Mesodermal cell (in vitro differentiated cells): Measurements from ENCODE around the gene PARVG.

Source experiments
- H3K27ac ChIP-seq: 2 replicates; pipeline ENCODE4 v1.7.0; 2013; ENCODE audit warnings: mild to moderate bottlenecking, low read depth, low read length, moderate library complexity; ENCODE audit not compliant: severe bottlenecking
- H3K36me3 ChIP-seq: 2 replicates; pipeline ENCODE4 v1.7.1; 2013; ENCODE audit warnings: mild to moderate bottlenecking, low read length, moderate library complexity; ENCODE audit not compliant: control insufficient read depth, insufficient read depth
- H3K4me1 ChIP-seq: one replicate; pipeline ENCODE4 v1.7.1; 2013; ENCODE audit warnings: mild to moderate bottlenecking, low read length; ENCODE audit not compliant: insufficient read depth, control insufficient read depth, poor library complexity, severe bottlenecking
- H3K4me3 ChIP-seq: 2 replicates; pipeline ENCODE4 v1.7.0; 2013; ENCODE audit warnings: low read length, control low read depth, mild to moderate bottlenecking; ENCODE audit not compliant: insufficient read depth, poor library complexity, severe bottlenecking; ENCODE audit errors: extremely low read depth
- H3K9me3 ChIP-seq: 2 replicates; pipeline ENCODE4 v1.7.1; 2013; ENCODE audit warnings: mild to moderate bottlenecking, low read length, moderate library complexity; ENCODE audit not compliant: control insufficient read depth
- WGBS, 2 experiments: methylation state at CpG; one replicate each; pipeline ENCODE4 v1.1.5; 2013; ENCODE audit warnings: missing lambda C conversion rate in 2 of 2; ENCODE audit not compliant: insufficient coverage in 2 of 2; 5-methylcytosine and 5-hydroxymethylcytosine counted together

PARVG gene

DNA sequence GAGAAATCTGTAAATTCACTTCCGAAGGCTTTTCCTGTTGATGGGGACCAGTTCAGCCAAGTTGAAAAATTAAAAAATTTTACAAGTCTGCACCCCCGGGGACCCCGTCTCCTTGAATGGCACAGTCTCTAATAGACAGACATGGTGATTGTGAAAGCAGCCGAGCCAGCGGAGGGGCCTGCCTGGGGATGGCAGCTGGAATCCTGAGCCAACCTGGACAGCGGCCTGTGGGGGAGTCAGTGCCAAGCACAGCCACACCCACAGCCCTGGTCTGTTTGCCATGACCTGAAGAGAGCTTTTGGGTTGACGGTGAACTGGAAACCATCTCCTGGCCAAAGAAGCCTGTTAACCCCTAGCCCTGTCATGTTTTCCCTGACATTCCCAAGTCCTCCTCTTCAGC lies 64.7 kb downstream of the PARVG start:
- Histone ChIP-seq H3K27ac (no peak overlapping the region), H3K9me3 (peaks cover 10% of the 10 kb centered on the region), H3K36me3 (no peaks in the 10 kb centered on the region), H3K4me3 (no peak overlapping the region), H3K4me1 (no peaks in the 10 kb centered on the region)
- WGBS, 2 experiments, result 91 to 93% methylated on average over 6 to 7 of the region's 7 CpGs

DNA sequence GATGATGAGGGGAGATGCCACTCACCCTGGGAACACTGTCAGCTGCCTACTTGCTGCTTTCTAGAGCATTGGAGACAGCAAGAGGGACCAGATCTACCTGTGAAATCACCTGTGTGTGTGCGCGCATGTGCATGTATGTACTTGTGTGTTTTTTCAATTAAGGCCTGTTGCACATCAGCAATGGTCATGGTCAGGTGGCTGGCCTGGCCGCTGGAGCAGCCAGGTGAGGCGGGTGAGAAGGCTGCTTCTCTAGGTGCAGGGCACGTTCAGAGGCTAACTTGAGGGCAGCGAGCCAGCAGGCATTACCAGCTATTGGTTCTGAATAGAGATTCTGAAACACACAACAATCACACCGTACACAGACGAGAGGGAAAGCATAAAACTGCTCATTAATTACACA lies 65.1 kb downstream of the PARVG start:
- WGBS, 2 experiments, result 91 to 95% methylated on average over 8 of the region's 8 CpGs
- no peak overlapping the region for H3K27ac ChIP-seq
- no peaks in the 10 kb centered on the region for H3K4me1 ChIP-seq
- H3K9me3 ChIP-seq, result peaks cover 13% of the 10 kb centered on the region
- H3K4me3 ChIP-seq, result no peak overlapping the region
- no peaks in the 10 kb centered on the region for H3K36me3 ChIP-seq

DNA sequence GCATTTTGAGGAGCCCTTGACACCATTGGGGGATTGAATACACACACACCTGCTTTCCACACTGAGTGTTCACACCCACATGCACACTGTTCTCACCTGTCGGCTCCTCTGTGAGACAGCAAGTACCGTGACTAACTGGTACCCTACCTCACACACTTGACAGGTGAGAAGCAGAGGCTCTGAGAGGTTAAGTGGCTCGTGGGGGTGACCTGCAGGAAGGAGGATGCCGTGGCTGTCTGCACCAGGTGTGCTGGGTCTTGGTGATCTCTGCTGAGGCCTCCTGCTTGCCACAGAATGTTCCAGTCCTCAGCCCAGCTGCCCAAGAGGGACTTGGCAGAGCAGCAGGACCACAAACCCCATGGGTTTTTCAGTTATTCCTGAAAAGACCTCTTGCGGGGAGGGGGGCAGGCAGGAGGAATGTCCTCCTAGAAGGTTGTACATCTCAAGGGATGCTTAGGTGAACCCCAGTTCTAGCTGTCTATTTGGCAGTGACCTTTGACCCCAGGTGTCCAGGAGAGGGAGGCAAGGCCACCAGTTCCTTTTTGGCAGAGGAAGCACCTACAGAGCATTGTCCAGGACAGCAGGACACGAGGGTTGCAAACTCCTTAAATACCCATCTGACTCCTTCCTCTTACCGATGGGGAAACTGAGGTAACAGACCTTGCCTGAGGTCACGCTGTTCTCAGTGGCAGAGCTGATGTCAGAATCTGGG lies 66.0 kb downstream of the PARVG start:
- Histone ChIP-seq H3K4me3 (no peak overlapping the region), H3K27ac (no peak overlapping the region), H3K4me1 (no peaks in the 10 kb centered on the region), H3K9me3 (peaks cover 13% of the 10 kb centered on the region), H3K36me3 (no peaks in the 10 kb centered on the region)
- 89 to 96% methylated on average over 4 of the region's 8 CpGs for WGBS, 2 experiments

DNA sequence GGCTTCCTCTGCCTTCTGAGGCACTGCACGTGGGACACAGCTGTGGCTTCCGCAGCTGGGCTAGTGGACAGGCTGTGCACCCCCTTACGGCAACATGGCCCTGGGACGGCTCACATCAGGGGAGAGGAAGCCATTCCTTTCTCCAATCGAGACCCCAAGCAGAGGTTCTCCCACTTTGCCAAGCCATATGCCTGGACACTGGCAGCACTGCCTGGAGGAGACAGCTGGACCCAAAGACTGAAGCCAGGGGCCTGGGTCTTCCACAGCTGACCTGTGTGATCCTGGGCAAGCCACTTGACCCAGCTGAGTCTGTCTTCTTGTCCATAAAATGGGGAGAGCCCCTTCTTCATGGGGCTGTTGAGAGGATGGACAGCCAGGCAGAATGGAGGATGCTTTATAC lies 66.6 kb downstream of the PARVG start:
- no peak overlapping the region for H3K4me3 ChIP-seq
- no peaks in the 10 kb centered on the region for H3K4me1 ChIP-seq
- no peaks in the 10 kb centered on the region for H3K36me3 ChIP-seq
- peaks cover 13% of the 10 kb centered on the region for H3K9me3 ChIP-seq
- no peak overlapping the region for H3K27ac ChIP-seq
- WGBS, 2 experiments, result 88 to 89% methylated on average over 5 of the region's 5 CpGs

DNA sequence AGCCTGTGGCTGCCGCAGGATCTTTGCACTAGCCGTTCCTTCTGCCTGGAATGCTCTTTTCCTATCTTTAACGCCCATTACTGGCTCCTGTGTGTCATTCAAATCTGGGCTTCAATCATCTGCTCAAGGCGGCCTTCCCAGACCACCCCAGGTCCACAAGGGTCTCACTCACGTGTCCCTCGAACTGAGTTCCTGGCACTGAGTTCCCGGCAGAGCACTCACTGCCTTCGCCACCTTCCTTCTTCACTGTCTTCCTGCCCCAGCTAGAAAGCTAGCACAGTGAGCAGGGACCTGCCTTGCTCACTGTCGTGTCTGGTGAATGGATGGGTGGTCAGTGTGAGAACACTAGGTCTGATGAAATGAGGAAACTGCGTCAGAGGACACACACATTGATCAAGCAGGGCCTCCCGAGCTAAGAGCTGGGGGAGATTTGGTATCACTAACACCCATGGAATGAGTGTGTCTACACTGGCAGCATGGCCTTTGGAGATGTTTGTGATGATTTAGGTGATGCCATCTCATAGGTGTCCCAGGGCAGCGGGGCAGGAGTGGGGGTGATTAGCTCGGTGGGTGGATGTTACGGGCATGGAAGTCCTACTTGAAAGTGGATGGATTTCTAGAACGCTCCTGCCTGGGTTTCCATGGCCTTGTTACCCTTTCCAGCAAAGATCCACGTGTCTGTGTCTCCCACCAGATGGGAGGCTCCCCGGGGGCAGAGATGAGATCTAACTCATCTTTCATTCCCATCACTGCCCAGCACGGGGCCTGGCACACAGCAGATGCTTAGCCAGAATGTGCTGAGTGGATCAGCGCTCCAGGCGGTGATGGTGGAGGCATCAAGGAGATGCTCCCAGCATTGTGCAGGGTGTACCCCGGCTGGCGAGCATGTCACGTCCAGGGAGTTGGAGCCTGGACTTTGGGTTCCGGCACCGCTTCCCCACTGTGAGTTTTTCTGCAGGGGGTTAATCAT lies 67.5 kb downstream of the PARVG start:
- peaks cover 13% of the 10 kb centered on the region for H3K9me3 ChIP-seq
- H3K36me3 ChIP-seq, result no peaks in the 10 kb centered on the region
- H3K27ac ChIP-seq, result no peak overlapping the region
- H3K4me1 ChIP-seq, result no peaks in the 10 kb centered on the region
- 92 to 94% methylated on average over 22 to 25 of the region's 25 CpGs for WGBS, 2 experiments
- no peak overlapping the region for H3K4me3 ChIP-seq

DNA sequence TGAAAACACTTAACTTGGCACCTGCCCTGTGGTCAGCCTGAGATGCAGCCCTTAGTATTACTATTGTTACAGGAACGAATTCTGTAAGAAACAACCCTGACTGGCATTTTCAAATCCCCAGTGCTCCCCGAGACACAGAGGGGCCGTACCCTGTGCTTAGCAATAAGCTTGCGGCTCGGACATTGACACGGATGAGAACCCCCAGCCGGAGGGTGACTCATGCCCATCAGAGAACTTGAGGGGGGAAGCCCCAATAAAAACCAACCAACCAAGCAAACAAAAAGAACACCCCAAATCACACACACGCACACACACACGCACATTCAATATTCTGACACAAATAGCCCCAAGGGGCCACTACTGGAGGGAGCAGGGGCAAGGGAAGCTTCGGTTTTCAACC lies 68.2 kb downstream of the PARVG start:
- Histone ChIP-seq H3K27ac (no peak overlapping the region), H3K4me3 (no peak overlapping the region), H3K4me1 (no peaks in the 10 kb centered on the region), H3K9me3 (peaks cover 13% of the 10 kb centered on the region), H3K36me3 (no peaks in the 10 kb centered on the region)
- WGBS, 2 experiments, result 85 to 97% methylated on average over 4 to 10 of the region's 10 CpGs

DNA sequence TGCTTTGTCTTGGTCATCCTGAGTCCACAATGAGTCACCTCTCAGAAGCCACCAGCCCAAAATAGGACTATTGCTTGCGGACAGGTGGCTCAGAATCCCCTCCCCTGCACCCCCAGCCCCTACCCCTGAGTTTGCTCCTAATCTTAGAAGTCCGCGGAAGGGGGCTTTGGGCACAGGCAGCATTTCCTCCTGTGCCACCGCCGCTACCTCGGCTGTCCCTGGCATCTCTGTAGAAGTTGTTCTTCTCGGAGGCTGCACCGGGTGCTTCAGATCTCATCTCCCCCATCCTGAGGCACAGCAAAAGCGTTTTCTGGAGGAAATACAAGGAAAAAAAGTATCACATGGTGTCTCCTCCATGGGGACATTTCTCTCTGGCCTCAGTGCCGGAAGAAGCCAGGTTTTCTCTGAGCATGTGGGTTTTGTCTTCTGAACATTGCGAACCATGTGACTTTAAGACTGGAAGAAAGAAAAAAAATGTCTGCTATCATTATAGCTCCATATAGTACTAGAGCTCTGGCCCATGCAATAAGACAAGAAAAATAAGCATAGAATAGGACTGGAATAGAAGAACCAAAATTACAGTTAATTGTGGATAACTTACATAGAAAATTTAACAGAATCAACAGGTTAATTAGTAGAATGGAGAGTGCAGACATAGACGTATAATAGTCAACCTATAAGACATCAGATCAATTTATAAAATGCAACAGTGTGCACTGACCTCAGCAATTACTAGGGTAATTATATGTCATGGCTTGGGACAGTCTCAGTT lies 68.8 kb downstream of the PARVG start:
- 92% methylated on average over 7 to 8 of the region's 12 CpGs for WGBS, 2 experiments
- H3K4me3 ChIP-seq, result no peak overlapping the region
- no peaks in the 10 kb centered on the region for H3K4me1 ChIP-seq
- peaks cover 13% of the 10 kb centered on the region for H3K9me3 ChIP-seq
- no peaks in the 10 kb centered on the region for H3K36me3 ChIP-seq
- H3K27ac ChIP-seq, result no peak overlapping the region

DNA sequence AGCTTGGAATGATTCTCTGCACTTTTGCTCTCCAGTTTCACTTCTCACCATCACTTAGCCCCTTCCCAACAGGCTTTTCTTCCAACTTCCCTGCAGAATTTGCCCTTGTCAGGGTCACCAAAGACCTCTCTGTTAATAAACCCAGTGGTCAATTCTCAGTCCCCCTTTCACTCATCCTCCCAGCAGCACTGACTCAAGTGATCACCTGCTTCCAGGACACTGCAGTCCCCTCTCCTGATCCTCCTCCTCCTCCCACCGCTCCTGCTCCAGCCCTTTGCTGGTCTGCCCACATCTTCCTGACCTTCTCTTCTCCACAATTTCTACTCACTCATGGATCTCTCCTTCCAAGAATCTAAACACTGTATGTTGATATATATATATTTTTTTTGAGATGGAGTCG lies 74.1 kb downstream of the PARVG start:
- 88% methylated on average over 1 of the region's 2 CpGs; no CpG with 5 or more reads in 1 of the 2 experiments for WGBS, 2 experiments
- Histone ChIP-seq H3K27ac (no peak overlapping the region), H3K9me3 (peaks cover 9% of the 10 kb centered on the region), H3K4me1 (no peaks in the 10 kb centered on the region), H3K36me3 (no peaks in the 10 kb centered on the region), H3K4me3 (no peak overlapping the region)

DNA sequence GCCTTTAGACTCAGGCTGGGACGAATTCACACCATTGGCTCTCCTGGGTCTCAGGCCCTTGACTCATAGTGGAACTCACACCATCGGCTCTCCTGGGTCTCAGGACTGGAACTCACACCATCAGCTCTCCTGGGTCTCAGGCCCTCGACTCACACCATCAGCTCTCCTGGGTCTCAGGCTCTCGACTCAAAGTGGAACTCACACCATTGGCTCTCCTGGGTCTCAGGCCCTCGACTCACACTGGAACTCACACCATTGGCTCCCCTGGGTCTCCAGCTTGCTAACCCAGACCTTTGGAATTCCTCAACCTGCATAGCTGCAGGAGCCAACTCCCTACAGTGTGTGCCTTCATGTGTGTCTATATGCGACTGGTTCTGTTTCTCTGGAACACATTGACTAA lies 75.4 kb downstream of the PARVG start:
- WGBS, 2 experiments, result 87 to 88% methylated on average over 6 of the region's 6 CpGs
- Histone ChIP-seq H3K4me3 (no peak overlapping the region), H3K36me3 (no peaks in the 10 kb centered on the region), H3K4me1 (no peaks in the 10 kb centered on the region), H3K27ac (no peak overlapping the region), H3K9me3 (no peaks in the 10 kb centered on the region)

DNA sequence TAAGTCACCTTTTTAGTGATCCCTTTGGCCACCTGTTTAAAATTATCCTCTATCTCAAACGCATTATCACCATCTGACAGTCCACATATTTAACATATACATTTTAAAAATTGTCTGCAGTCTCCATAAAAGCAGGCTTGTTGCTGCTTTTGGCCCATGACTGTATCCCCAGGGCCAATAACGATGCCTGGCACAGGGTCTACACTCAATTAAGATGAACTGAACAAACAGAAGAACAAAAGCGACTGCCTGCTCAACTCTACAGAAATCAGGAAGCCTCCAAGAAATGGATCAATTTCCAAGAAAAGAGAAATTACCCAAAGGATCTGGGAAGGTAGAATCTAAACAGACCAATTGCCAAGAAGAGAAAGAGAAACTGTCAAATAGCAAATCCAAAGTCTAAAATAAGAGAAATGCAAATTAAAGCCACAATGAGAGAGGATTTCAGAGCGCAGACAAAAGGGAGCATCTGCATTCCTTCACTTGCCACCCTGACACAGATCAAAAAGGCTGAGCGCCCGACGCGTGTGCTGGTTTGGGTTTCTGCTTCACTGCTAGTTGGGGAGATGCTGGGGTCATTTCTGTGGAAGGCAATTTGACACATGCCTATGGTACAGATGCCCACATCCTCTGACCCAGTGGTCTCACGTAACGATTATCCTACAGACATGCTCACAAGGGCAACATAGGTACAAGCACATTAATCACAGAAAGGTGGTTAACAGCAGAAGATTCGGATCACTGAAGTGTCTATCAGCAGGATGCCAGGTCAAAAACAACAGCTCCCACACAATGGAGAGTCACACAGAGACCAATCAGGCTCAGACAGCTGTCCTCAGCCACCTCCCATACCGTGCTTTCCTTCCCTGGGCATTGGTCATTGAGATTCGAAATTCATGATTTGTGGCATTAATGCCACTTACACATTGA lies 76.1 kb downstream of the PARVG start:
- H3K4me3 ChIP-seq, result no peak overlapping the region
- H3K9me3 ChIP-seq, result no peaks in the 10 kb centered on the region
- WGBS, 2 experiments, result 58 to 62% methylated on average over 7 to 10 of the region's 13 CpGs
- no peaks in the 10 kb centered on the region for H3K36me3 ChIP-seq
- H3K4me1 ChIP-seq, result no peaks in the 10 kb centered on the region
- no peak overlapping the region for H3K27ac ChIP-seq
